ENCODE measurements around the gene USP34. TPM values are rescaled to one million over a fixed set of nuclear protein-coding genes. Genes with fewer than 3 reads are reported as not detected.

Gene USP34
- total and polyA plus RNA-seq, 2 of the 4 experiments (the other 2 are of a cell fraction) = 34.7 to 128 TPM

GRCh38 chr2:61327173-61327572 is 143.7 kb downstream of the USP34 start:
- H3K9ac ChIP-seq (ENCODE audit: low read depth, low read length) = no peak overlapping the region
- no peak overlapping the region for H2AFZ ChIP-seq (replicated peaks; ENCODE audit: low read length, poor library complexity)
- H3K4ac ChIP-seq (ENCODE audit: low read depth, low read length) = no peak overlapping the region
- intact Hi-C loops (cut with micrococcal nuclease) (no loop called here), dilution Hi-C loops (cut with HindIII; ENCODE audit: low sequenced_read_pairs, unreplicated experiment) (no loop called here), in situ Hi-C loops (cut with MboI; ENCODE audit: low sequenced_read_pairs) (no loop called here)
- CTCF ChIA-PET = no interaction called here
- ATAC-seq (ENCODE audit: low read depth) (no peak), DNase-seq (no peak)
- no CpG with 5 or more reads among the region's 3 CpGs for WGBS, 2 experiments (ENCODE audit: extremely low coverage in 2 of 2, insufficient read length in 1 of 2)
- H2BK5ac ChIP-seq (ENCODE audit: low read depth, low read length, poor library complexity, severe bottlenecking) = no peak overlapping the region
- no peak overlapping the region for H3K14ac ChIP-seq (replicated peaks; ENCODE audit: low read depth, low read length)
- no peak overlapping the region for H2BK120ac ChIP-seq (ENCODE audit: low read depth, low read length)
- peaks cover 3% of the 10 kb centered on the region; the same call in 1 of the 2 replicates for H3K9me1 ChIP-seq (ENCODE audit: insufficient read depth, low read length)
- H2BK20ac ChIP-seq (ENCODE audit: low read depth, low read length) = no peak overlapping the region
- no peak overlapping the region for H4K5ac ChIP-seq (ENCODE audit: low read depth, low read length)
- H3K36me3 ChIP-seq (ENCODE audit: control insufficient read depth, insufficient read depth, low read length) = peaks cover 22% of the 10 kb centered on the region
- no peak overlapping the region for H3K56ac ChIP-seq (ENCODE audit: extremely low read depth, insufficient read depth, low read length)
- H2BK15ac ChIP-seq (ENCODE audit: low read depth, low read length) = no peak overlapping the region
- peaks cover 15 to 21% of the 10 kb centered on the region in 2 experiments for H3K79me1 ChIP-seq (ENCODE audit: low read depth in 1 of 2, low read length in 2 of 2)
- BruUV-seq (replicated peaks) = no TSS peak
- TF ChIP-seq MAFK (IDR thresholded peaks at IDR 0.05; ENCODE audit: low read depth, low read length) (no peak), ELK1 (IDR thresholded peaks at IDR 0.05; ENCODE audit: borderline replicate concordance, low read depth, low read length) (no peak), MXI1 (IDR thresholded peaks at IDR 0.05; ENCODE audit: borderline replicate concordance, low read depth, low read length) (no peak)
- H3K9me3 ChIP-seq (ENCODE audit: control insufficient read depth, insufficient read depth, low read length) = no peaks in the 10 kb centered on the region
- POLR2A ChIA-PET (ENCODE audit: unreplicated experiment) = no interaction called here
- no peak overlapping the region for H3K27ac ChIP-seq (ENCODE audit: insufficient read depth, low read length)
- H3K4me2 ChIP-seq (ENCODE audit: low read depth, low read length) = no peak overlapping the region
- H3K27me3 ChIP-seq (ENCODE audit: control insufficient read depth, insufficient read depth, low read length) = no peaks in the 10 kb centered on the region
- H3K4me3 ChIP-seq (ENCODE audit: insufficient read depth, low read depth, low read length) = no peak overlapping the region
- H3K18ac ChIP-seq (ENCODE audit: low read depth, low read length) = no peak overlapping the region
- no peak overlapping the region for H2AK5ac ChIP-seq (ENCODE audit: low read depth, low read length)
- no peak overlapping the region for H2AK9ac ChIP-seq (replicated peaks; ENCODE audit: low read depth, low read length, poor library complexity)
- H4K8ac ChIP-seq (ENCODE audit: low read depth in 2 of 2, low read length in 2 of 2) = no peak overlapping the region
- H3K4me1 ChIP-seq (ENCODE audit: control insufficient read depth, insufficient read depth, low read length) = peaks cover 3% of the 10 kb centered on the region; the same call in 1 of the 2 replicates
- no peak overlapping the region for H4K91ac ChIP-seq (ENCODE audit: insufficient read depth, low read depth, low read length)
- H4K20me1 ChIP-seq (ENCODE audit: insufficient read depth, low read length) = no peaks in the 10 kb centered on the region
- H3K23ac ChIP-seq (ENCODE audit: low read depth, low read length) = no peak overlapping the region

Measured in IMR-90 (cell line).